Activated CD4-positive, alpha-beta T cell treated with anti-CD3 and anti-CD28 coated beads for 1 hour (primary cell): ENCODE measurements around the gene THBS3.
"Not testable (repeated sequence)": the region's sequence is repeated elsewhere in the genome, so short reads cannot be mapped to it uniquely, and the experiment has no call there.

ENCODE experiments used
- DNase-seq: peaks from one replicate; pipeline ENCODE4 v3.0.0-alpha.2; 2020

Gene THBS3

DNA sequence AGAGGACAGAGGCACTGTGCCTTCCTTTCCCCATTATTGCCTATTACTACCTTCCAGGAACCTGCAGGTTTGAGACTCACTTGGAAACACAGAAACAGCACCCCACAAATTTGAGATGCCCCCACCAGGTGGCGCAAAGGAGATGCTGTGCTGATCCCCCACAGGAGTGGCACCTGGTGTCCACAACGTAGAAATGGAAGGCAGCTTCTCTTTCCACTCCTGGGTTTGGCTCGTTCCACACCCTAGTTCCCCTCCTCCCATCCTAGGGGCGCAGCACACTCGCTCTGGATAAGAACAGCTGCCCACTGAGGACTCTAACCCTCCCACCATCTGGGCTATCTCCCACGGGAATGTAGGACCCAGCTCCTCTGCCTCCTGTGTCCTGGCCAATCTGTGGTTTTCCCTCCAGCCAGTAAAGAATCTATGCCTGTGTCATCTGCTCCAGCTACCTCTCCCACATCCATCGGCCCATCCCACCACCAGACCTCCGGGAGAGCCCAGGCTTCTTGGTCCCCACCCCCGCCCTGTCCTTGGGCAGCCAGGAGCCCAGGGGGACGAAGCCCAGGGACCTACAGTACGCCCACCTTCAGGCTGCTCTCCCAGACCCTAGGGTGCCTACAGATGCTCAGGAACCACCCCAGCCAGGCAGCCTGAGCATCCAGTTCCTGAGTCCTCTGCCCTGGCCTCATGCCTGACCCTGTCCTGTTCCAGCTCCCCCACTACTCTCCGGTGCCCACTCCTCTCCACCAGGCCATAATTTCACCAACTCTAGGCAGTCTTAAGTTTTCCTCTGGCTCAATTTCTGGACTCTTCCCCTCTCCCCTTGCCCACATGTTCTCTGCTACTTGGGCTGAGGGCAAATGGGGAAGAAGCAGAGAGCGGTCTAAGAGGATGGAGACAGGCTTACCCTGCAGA is 549 bp downstream of the THBS3 start:
- DNase-seq = peak; percentile 80

DNA sequence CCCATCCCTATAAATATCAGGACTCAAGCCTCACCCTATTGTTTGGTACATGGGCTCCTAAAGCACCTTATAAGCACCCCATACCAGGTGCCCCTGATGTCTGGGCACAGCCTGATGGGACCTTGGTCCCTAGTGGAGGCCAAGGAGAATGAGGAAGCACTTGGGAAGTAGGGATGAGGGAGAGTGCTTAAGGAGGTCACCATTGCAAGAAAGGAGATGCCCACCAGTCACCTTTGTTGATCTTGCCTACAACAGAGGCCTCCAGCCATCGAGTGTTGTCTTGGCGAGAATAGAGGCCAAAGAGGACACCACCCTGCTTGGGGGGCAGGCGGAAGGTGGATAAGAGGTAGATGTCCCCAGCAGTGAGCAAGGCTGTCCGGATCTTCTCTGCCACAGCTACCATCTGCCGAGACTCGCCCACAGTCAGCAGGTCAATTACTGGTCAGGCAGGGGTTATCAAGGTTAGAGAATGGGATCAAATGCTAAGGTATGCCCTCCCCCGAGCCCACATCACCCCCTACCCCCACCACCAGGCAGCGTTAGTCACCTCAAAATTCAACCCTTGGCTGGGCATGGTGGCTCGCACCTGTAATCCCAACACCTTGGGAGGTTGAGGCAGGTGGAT is 1.6 kb downstream of the THBS3 start:
- DNase-seq = no peak

DNA sequence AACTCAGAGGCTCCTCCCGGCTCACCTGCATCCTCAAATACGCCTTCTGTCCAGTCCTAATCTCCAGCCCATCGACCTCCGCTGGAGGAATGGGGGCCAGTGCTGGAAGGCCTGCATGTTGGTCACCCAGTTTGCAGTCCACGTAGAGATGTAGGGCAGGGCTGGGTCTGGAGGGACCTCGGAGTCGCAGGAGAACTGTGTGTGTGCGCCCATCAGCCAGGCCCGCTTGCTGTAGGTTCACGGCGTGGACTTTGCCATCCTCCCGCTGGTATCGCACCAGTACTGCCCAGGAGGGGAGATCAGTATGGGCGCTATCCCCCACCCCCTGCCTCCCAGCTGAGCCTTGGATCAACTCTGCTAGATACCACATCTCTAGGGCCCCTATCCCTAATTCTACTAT is 2.7 kb downstream of the THBS3 start:
- DNase-seq = no peak

DNA sequence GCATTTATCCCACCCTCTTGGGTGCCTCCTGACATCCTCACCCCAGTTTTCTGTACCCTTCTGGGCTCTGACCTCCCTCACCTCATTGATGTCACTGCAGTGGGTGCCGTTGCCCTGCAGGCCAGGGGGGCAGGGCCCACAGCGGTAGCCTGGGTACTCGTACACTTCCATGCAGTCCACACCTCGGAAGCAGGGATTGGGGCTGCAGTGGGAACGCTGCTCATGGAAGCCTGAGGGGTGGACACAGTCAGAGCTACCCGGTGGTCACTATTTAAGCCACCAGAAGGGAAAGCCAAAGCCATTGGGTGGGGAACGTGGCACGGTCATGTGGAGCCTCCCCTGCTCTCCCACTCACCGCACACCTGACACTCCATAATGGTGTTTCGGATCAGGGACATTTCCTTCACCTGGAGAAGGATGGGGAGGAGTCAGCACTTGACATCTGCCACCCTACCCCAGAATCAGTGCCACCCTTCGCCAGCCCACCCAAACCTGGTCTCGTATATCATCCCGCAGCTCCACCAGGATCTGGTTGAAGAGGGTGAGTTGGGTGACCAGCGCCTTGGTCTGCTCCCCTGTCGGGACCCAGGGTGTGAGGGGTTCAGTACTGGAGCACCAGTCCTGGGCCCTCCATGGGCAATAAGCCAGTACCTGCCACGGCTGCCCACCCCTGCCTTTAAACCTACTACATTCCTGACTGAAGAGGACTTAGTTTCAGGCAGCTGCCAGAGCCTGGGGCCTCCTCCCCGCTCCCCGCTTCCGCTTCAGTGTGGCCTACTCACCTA is 4.8 kb downstream of the THBS3 start:
- DNase-seq = no peak

DNA sequence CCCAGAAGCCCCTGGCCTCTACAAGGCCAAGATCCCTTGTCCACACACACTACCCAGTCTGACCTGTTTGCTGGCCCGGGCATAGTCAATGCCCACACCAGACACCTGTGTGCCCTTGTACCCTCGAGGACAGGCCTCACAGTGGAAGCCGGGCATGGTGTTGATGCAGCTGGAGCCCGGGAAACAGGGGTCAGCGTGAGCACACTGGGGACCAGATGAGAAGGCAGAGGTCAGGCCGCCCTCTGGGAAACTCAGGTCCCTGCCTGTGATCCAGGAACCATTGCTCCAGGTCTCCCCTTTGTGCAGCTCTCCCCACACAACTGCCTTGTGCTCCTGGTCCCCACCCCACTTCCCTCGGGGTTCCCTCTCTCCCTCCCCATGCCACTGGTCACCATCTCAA is 5.5 kb downstream of the THBS3 start:
- no peak for DNase-seq

DNA sequence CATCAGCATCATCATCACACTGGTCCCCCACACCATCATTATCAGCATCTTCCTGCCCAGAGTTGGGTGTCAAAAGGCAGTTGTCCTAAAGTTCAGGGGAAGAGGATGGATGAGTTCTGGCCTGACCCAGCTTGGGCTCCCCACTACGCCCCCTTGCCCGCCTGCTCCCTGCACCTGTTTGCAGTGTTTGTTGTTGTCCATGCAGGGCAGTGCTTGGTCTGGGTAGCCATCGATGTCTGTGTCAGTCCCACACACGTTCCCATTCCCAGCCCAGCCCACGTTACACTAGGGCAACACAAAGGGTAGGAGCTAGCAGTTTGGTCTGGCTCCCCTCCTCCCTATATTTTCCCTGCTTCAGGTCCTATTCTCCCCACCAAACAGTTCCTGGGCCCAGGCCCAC is 6.8 kb downstream of the THBS3 start:
- DNase-seq = no peak

DNA sequence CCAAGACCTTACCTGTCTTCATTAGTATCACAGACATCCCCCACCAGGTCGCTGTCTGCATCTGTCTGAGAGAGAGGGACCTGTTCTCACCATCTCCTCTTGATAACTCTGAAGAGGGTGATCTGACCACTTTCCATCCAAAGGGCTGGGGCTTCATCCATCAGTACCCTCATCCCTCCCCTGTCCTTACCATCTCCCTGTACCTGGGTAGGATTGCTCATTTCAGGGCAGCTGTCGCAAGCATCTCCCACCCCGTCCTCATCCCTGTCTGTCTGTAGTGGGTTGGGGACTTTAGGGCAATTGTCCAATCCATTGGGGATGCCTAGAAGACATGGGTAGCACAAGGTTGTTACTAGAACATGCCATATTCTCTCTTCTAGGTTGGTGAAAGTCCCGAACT is 7.9 kb downstream of the THBS3 start:
- DNase-seq = no peak

DNA sequence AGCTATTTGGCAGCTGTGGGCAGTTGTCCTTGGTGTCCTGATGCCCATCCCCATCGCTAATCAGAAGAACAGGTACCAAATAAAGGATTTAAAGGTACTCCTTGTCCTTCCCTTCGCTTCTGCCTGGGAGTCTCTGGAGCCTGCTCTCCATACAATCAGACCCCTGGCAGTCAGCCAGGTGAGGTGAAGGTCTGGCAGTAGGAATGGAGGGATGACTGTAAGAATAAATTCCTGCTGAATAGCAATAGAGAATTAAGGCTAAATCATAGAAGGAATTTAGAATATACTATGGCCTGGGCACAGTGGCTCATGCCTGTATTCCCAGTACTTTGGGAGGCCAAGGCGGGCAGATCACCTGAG is 9.2 kb downstream of the THBS3 start:
- no peak for DNase-seq

DNA sequence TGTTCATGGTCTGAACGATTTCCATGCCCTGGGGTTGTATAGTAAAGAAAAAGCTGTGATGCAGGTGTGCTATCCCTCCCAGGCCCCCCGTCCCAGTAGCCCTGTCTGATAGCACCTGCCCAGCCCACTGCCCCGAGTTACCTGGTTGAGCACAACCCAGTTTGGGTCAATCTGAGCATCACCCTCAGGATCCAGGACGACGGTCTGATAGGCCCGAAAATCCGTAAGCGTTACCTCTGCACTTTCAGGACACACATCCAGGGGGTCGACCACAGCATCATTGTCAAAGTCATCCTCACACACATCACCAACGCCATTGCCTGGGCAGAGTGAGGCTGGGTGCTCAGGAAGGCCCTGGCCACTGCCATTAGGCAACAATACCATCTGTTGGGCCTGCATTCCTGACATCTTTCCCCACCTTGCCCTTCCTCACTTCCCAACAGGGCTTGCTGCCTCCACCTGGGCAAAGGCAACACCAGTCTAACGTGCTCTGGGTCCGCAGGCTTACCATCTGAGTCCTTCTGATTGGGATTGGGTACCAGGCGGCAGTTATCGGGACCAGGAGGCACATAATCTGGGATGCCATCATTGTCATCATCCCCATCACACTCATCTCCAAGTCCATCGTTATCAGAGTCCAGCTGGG is 9.7 kb downstream of the THBS3 start:
- no peak for DNase-seq

DNA sequence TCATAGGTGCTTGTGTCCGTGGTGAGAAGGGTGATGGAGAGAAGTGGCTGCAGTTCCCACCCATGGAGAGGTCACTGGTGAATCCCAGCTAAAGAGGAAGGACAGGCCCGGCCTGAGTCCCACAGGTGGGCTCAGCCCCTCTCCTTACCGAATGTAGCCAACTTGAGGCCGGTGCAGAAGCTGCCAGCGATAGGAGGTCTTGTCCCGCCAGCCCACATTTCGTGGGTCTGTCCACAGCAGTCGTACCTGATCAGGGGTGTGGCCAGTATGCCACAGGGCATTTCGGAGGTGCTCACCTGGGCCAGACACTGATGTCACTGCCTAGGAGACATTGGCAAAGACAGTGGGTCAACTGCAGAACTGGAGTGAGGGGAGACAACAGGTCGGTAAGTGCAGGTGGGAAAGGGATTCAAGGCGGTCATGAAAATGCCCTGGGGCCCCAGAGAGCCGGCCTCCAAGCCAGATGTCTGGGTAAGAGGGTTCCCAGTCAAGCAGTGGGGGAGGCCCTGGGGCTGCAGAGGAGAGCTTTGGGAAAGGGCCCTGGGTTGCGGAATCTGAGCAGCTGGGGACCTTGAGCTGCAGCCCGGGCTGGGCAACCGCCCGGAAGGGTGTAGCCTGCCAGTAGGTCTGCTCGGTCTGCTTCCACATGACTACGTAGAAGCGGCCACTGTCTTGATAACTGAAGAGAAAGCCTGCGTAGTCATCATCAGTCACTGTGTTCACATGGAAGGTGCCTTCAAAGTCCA is 10.6 kb downstream of the THBS3 start:
- no peak for DNase-seq

DNA sequence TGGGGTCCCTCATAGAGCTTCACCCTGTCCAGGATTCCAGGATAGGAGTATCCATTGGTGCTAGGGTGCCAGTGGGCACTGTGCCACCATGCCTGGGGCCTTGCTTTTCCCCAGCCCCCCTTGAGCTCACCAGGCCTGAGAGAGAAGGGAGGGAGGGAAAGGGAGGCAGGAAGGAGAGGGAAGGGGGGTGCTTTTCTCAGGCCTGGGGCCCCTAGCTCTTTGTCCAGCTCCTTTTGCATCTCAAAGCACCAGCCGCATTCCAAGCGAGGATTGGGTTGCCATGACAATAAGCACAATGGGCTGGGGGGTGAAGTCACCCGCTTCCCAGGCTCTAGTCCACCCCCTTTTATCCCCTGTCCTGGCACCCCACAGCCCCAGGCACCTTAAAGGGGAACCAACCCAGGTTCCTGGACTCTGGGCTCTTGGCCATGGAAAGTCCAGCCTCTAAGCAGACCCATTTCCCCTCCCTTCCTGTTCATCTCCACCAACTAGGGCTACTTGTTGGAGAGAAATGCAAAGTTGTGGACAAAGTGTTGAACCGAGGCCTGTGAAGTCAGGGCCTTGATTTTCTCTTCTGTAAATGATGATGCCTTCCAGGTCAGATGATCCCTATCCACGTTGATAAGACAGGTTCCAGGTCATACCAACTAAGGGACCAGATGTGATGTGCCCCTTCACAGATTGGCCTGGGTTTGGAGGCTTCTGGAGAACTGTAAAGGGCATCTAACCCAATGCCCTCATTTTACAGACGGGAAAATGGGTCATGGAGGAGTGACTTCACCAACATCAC is 11.4 kb downstream of the THBS3 start:
- DNase-seq = no peak

DNA sequence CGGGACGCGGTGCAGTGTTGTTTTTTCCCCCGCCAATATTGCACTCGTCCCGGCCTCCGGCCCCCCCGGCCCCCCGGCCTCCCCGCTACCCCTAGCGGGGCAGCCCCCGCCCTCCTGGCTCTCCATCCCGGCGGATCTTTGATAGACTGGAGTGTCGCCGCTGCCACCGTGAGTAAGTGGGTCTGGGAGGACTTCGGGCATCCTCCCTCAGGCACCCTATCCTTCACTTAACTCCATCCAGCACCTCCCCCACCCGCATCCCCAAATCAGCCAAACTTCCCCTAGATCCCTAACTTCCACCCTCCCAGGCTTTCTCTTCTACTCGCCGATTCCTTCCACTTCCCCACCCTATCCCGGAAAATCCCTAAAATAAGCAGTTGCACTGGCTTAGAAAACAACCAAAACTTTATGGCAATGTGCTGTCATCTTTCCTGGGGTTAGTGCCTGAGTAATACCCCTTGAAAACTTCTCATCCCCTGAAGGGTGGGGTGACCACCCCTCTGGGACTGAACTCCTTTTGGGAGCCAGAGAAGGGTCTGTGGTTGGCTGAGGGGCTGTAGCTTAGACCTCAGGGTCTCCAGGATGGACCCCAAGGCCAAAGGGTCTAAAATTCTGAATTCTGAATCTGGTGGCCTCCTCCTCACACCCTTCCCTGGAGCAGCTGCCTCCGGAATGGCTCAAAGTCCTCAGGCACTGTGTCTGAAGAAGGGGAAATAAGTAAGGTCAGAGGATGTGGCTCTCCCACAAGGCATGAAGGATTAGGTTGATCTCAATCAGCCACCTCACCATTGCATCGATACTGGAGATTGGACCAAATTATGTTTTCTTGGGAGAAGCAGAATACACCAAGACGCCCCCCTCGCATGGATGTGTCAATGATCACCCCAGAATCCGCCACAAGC is 12.2 kb downstream of the THBS3 start:
- no peak for DNase-seq

DNA sequence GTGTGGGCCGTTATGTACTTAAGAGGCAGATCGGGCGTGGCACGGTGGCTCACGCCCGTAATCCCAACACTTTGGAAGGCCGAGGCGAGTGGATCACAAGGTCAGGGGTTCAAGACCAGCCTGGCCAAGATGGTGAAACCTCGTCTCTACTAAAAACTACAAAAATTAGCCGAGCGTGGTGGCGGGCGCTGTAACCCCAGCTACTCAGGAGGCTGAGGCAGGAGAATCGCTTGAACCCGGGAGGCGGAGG is 13.8 kb downstream of the THBS3 start:
- DNase-seq = not testable (repeated sequence)

DNA sequence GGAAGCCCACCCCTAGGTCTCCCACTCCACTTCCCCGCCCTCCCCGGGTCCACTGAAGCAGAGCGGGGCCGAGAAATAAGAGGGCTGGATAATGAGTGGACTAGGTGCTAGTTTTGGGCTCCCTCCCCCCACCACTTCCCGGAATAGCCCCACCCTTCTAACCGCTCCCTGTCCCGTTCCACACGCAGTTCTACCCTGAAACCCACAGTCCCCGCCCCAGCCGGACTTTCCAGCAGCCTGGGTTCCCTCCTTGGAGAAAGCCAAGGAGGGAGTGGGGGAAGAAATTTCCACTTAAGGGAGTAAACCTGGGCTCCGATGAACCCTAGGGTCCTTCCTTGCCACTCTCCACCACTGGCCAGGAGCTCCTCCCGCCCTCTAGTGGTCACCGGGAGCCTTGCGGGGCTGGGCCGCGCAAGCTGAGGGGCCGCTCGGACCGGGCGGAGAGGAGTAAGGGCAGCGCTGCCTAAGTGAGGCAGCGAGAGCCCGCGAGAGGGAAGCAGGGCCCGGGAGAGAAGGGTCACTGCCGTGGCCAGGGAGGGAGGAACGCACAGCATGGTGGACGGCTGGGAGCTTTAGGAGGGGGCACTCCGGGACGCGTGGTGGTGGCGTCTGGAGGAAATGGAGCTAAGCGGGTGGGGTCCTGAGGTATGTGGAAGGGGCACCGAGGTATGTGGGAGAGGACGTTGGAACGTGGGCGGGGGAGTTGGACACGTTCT is 14.3 kb downstream of the THBS3 start:
- DNase-seq = peak; percentile 43

DNA sequence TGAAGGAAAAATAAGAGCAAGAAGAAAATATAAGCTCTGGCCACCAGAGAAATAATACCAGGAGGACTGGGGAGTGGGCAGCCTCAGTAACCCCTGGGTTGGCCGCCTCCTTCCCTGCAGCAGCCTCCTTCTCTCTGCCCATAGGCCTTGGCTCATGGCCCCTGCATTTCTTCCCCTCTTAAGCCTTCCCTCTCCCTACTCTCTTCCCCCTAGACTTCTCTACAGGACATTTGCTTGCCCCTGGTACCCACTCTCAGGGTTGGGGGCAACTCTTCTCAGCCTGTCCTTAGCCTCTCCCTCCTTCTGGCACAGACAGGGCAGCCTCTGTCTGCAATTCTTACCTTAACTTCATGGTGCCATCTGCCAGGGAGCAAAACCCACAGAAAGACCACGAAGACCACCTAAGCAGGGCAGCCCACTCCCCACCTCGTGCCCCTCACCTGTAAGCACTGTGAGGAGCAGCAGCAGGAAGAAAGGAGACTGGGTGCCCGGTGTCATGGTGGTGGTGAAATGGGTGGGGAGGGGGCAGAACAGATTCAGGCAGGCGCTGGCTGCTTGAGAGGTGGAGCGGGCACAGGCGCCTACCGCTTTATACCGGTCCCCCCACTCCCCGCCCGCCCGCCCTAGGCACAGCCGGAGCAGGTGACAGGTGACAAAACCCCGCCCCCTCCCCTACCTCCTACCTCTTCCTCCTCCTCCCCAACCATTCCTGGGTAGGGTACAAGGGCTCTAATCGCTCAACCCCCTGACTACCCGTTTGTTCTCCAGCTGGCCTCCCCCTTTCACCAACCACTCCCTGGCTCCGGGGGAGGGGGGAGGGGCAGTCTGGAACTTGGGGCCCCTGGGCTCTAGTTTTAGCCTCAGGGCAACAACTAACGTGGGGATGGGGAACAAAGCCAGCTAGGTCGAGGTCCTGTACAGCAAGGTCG is 15.1 kb downstream of the THBS3 start:
- no peak for DNase-seq

DNA sequence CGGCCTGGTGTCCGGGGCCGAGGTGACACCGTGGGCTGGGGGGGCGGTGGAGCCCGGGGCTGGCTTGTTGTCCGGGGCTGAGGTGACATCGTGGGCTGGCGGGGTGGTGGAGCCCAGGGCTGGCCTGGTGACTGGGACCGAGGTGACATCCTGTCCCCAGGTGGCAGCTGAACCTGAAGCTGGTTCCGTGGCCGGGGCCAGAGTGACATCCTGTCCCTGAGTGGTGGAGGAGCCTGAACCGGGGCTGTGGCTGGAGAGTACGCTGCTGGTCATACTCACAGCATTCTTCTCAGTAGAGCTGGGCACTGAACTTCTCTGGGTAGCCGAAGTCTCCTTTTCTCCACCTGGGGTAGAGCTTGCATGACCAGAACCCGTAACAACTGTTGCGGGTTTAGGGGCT is 15.8 kb downstream of the THBS3 start:
- DNase-seq = no peak

DNA sequence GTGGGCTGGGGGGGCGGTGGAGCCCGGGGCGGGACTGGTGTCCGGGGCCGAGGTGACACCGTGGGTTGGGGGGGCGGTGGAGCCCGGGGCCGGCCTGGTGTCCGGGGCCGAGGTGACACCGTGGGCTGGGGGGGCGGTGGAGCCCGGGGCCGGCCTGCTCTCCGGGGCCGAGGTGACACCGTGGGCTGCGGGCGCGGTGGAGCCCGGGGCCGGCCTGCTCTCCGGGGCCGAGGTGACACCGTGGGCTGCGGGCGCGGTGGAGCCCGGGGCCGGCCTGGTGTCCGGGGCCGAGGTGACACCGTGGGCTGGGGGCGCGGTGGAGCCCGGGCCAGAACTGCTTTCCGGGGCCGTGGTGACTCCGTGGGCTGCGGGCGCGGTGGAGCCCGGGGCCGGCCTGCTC is 17.8 kb downstream of the THBS3 start:
- DNase-seq = not testable (repeated sequence)

DNA sequence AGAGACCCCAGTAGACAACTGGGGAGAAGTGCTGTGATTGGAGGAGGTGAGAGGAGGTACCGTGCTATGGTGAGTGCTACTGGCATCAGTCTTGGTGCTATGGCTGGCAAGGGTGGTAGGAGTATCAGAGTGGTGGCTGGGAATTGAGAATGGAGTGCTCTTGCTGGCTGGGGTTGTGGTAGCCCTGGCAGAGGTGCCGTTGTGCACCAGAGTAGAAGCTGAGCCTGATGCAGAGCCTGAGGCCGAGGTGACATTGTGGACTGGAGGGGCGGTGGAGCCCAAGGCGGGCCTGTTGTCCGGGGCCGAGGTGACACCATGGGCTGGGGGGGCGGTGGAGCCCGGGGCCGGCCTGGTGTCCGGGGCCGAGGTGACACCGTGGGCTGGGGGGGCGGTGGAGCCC is 19.4 kb downstream of the THBS3 start:
- DNase-seq = no peak

DNA sequence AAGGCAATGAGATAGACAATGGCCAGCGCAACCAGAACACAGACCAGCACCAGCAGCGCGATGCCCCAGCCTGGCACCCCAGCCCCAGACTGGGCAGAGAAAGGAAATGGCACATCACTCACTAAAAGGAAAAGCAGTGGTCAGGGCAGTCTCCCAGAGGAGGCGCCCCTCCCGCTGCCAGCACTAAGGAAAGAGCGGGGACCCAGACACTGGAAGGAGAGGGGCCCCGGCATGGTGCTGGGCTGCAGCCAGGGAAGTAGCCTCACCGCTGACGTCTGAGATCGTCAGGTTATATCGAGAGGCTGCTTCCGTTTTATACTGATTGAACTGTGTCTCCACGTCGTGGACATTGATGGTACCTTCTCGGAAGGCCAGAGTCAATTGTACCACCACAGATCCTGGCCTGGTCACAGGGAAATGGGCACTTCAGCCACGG is 20.2 kb downstream of the THBS3 start:
- no peak for DNase-seq
